GM18870 (cell line): ENCODE measurements around the gene ENOX1.
"Not testable (repeated sequence)": the region's sequence is repeated elsewhere in the genome, so short reads cannot be mapped to it uniquely, and the experiment has no call there.

Experiments
- ATAC-seq: cut with Tn5 transposase; IDR thresholded peaks from one replicate; pipeline ENCODE4 v1.9.1; 2021; ENCODE audit warnings: moderate library complexity; ENCODE audit not compliant: unreplicated experiment

ENOX1 gene

DNA sequence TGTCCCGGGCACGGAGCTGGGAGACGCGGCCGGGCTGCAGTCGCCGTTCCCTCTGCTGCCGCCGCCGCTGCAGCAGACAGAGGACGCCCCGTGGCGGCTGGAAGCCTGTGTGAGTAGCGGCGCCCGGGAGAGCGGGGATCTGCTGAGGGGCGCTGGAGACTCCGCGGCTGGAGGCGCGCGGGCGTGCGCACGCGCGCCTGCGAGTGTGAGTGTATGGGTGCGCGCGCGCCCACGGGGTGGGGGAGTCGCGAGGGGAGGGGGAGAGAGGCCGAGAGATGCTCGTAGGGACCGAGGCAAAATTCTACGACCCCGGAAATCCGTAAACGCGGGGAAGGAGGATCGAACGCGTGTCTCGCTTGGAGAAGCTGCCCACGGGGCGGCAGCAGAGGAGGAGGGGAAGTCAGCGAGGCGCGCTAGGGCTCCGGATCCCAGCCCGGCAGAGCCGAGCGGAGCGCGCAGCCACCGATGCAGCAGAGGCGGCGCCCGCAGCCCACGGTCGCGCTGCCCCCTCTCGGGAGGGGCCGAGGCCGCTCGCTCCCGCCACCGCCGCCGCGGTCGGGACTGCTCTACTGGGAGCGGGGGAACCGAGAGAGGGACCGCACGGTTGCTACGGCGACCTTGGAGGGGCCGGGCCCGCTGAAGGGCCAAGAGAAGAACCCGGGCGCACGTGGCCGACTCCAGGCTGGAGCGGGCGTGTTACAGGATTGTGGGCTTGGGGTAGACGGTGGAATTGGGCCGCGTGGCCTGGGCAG, at the start of gene ENOX1:
Gene ENOX1, minus strand, starts transcription at position 207 of the 752 bp plus-strand sequence.
- ATAC-seq, result no peak

DNA sequence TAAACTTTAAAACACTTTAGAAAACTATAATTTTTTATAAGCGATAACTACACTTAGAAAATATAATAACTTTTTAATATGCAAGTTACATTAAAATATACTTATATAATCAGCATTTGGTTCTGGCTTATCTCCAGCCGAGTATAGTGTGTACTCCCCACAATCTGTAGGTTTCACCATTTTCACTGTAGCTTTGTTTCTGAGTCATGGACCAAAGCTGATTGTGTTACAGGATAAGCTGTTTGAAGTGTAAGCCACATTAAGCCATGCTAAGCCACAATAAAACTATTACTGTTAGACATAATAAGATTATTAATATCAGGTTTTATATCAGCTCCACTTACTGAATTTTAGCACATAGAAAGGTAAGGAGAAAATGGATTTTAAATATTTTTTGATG, 48.9 kb upstream of the ENOX1 start:
- no peak for ATAC-seq

DNA sequence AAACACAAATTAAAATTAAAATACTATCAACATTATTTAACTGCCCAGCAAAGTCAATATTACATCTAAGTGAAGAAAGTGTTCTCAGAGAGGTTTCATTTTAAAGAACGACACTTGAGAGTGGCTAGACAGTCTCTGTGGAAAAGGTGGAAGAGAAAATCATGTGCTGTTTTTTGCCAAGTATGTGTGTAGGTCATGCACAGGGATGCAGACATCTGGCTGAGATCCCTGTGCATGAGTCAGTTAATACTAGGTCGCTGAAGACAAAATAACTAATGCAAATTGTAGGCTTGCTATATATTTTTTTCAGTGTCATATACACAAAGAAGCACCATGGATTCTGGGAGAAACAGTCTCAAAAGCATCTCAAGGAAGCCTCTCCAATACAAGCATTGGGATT, 44.3 kb upstream of the ENOX1 start:
- ATAC-seq, result no peak

DNA sequence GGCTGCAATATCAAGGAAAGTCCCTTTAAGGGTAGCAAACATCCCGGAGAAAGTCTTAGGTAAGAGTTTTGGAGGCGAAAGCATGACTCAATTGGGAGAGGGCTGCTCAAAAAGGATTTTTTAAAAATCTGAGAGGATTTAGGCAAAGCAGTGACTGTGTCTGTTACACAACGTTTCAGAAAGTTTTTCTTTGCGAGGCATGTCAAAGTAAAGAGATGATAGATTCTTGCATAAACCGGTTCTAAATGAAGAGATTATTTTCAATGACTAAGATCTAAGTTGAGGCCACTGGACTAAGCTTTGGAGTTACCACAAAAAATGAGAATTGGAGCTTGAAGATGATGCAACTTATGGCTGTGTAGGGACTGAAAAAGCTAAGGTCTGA, 43.7 kb upstream of the ENOX1 start:
- ATAC-seq, result no peak

DNA sequence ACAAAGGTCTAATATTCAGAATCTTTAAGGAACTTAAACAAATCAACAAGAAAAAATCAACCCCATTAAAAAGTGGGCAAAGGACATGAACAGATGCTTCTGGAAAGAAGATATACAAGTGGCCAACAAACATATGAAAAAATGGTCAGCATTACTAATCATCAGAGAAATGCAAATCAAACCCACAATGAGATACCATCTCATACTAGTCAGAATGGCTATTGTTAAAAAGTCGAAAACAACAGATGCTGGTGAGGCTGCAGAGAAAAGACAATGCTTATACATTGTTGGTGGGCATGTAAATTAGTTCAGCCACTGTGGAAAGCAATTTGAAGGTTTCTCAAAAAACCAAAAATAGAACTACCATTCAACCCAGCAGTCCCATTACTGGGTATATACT, 37.9 kb upstream of the ENOX1 start:
- not testable (repeated sequence) for ATAC-seq

DNA sequence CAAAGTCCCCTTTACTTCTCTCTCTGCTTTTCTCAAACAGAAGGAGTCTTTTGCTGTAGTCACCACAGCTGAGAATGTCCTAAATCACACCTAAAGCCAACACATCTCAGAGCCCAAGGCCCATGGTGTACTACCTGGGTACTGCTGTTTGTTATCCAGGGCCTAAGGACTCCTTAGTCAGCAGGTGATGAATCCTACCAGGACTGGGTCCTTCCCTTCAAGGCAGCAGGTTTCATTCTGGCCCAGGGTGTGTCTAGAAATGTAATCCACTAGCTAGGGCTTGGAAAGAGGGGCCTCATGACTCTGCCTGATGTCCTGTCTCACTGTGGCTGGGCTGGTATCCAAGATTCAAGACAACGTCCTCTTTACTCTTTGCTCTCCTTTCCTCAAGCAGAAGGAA, 36.2 kb upstream of the ENOX1 start:
- no peak for ATAC-seq

DNA sequence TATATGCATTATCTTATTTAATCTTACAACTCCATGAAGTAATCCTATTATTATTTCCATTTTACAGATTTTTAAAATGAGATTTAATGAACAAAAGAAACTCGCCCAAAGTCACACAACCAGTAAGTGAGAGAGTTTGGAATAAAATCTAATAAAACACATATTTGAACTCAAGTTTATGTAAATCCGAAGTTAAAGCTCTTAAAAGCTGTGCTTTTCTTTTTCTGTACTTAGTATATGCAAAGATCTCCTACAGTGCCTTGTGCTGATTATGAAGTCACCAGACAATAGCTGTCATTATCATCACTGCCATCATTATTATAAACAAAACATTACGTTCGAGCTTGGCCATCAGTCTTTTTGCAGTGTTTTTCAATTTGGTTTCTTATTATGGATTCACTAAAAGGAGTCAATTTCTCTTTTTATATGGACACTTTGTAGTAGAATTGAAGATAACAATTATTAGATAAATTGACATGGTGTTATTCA, 29.7 kb upstream of the ENOX1 start:
- ATAC-seq, result no peak

DNA sequence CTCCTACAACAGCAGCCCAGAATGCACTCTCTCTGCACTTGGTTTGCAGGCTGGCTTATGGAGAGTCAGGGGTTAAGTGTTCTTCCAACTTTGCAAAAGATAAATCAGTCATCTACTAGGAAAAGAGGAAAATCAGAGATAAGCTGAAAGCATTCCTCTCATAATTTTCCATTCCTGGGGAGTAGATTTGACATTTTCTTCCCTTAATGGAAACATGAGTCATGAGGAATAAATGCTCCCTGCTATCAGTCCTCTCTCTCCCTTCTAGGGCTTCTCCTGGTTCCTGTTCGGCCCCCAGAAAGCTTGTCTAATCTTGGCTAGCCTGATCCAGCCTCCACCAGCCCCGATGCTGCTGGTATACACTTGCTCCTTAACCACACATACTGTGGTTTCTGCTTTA, 28.4 kb upstream of the ENOX1 start:
- ATAC-seq, result no peak

DNA sequence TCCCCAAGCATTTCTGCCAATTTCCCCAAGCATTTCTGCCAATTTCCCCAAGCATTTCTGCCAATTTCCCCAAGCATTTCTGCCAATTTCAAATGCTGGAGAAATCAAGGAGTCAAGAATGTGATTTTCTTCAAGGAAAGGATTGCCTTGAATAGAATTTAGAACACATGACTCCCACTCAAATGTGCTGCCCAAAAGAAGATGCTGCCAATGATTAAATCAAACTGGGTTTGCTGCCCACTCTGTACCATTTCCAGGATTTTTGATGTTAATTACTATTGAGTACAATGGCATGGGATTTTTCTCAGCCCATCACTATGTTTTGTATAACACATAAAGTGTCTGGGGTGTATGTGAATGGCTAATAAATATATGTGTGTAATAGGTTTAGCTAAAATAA, 21.9 kb upstream of the ENOX1 start:
- ATAC-seq, result no peak

DNA sequence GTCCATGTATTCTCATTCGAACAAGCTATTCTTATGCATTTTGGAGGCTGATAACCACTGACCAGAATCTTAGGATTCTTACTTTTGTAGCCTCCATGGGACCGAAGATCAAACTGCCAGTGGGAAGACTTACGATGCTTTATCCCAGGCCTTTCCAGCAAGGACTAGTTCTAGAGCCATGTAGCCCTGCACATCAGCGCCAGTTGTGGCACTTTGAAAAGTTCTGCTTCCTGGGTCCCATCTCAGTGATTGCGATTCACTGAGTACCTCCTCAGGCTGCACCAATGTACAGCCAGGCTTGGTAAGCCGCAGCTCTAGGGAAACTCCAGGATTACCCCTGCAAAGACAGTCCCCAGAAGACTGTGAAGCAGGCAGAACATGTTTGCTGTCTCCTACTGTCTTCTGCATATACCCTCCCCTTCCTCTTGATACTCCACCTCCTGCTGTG, 18.9 kb upstream of the ENOX1 start:
- ATAC-seq, result no peak

DNA sequence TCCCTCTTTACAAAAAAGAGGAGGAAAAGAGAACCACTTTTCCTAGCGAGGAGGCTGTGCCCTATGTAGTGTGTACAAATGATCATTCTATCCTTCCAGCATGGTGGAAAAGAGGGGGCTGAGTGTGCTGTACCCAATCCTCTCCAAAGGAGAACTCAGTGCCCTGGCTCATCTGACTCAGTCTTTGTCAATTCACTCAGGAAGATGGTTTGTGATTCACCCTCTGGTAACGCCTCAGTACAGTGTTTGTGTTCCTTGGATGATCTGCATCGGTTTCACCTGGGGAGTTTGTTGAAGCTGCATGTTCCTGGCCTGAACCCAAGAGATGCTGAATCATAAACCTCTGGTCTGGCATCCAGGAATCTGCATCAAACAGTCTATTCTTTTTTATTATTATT, 18.3 kb upstream of the ENOX1 start:
- no peak for ATAC-seq

DNA sequence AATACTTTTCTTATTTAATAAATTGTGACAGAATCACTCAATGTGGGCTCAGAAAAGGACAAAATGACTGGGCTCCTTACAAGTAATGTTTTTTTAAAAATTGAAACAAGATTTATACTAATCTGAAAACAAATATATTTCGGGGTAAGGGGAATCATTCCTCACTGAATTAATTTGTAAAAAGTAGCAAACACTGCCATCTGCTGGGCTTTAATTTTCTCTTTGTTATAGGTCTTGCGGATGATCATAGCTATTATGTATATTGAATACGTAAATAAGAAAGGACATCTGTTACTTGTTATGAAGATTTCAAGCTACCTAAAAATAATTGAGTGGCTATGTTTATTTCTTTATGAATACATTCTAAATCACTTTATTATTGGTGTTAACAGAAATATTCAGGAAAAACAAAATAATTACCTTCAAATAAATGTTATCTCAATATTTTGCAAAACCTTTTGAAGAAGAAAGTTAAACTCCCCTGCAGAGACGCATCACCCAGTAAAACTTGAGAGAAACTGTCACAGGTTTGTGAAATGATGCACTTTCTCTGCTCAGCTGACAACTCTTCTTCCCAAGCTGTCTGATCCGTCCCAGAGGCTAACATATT, 17.8 kb upstream of the ENOX1 start:
- no peak for ATAC-seq

DNA sequence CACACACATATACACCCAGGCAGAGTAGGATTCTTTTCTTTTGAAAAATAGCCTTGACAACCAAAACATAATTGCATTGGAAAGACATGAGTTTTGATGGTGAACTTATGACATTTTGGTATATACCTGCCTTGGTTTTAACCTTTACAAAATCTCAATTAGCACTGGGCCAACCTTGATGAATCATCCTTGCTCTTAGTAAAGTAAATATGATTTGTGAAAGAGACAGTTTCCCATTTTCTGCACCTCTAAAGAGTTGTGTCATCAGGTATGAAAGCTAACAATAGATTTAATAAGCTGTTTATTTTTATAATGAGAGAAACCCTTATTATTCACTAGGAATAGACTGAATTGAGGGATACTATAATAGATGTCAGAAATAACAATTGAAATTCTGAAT, 15.7 kb upstream of the ENOX1 start:
- no peak for ATAC-seq

DNA sequence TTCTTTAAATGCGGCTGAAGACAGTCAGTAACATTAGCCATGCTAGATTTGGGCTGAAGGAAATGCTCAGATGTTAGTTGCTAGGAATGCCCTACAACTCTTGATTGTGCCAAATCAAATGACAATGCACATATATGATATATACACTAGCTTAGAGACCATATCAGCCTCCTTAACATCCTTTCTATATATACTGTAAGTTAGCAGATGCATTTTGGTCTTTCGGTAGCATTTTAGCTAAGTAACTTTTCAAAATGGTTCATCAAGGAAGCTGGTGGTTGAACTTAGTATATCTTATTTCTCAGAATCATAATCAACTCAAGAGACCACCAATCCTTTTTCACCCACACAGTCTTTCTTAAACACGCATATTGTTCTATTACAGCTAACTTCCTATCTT, 14.1 kb upstream of the ENOX1 start:
- no peak for ATAC-seq

DNA sequence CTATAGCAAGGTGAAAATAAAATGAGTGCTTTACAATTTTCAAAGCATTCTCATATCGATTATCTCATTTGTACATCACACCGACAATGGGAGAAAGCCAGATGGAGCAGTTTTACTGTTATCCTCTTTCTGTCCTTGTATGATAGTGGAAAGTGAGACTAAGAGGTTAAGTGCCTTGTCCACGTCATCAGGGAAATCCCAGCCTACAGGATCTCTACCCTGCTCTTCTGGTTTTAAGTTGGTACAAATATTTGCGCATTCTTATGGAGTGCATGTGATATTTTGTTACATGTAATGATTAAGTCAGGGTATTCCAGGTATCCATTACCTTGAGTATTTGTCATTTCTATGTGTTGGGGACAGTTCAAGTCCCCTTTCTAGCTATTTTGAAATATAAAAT, 12.4 kb upstream of the ENOX1 start:
- ATAC-seq, result no peak

DNA sequence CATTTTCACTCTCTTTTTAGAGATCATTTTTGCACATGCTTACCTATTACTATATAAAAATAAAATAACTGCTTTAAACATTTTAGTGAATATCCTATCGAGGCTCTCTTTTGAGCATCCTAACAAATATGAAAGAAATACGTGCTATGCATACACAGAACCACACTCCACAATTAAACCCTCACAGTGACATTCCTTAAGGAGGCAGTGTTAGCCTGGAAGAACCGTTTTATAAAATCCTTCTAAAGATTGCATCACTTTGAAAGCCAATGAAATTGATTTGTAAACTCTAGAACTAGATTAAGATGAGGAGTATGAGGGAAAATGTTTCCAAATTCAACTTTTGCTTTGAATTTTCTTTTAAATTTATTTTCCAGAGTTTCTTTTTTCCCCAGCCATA, 11.1 kb upstream of the ENOX1 start:
- no peak for ATAC-seq

DNA sequence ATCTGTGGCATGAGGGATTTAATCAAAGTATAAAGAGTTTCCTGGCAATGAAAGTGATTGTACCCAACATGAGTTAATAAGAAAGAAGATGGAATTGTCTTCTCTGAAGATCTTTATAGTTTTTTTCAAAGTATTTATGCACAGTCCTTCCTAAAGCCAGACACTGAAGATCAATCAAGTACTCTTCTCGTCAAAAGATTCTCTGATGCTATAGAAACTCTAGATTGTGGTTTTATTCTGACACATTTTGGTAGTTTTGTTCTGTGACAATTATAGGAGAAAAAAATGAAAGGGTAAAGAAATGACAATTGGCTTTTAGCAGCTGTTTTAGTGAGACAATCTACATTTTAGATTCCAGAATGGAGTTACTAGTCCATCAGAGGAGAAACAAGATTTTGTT, 10.4 kb upstream of the ENOX1 start:
- ATAC-seq, result no peak

DNA sequence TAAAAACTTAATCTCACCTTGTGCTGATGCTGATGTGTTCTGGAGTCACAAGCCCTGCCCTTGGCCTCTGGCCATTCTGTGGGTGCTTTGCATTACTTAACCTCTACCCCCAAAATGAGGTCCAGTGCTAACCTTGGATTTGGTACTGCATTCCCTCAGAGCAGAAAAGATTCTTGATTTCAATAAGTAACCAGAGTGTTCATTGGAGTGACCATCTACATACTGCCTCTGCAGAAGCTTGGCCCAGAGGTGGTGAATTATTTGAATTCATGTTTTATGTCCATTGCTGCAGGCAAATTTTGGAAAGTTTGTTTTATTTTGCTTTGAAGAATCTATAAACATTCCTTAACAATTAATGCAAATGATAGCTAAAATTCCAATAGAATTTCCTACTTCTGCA, 7.6 kb upstream of the ENOX1 start:
- ATAC-seq, result no peak

DNA sequence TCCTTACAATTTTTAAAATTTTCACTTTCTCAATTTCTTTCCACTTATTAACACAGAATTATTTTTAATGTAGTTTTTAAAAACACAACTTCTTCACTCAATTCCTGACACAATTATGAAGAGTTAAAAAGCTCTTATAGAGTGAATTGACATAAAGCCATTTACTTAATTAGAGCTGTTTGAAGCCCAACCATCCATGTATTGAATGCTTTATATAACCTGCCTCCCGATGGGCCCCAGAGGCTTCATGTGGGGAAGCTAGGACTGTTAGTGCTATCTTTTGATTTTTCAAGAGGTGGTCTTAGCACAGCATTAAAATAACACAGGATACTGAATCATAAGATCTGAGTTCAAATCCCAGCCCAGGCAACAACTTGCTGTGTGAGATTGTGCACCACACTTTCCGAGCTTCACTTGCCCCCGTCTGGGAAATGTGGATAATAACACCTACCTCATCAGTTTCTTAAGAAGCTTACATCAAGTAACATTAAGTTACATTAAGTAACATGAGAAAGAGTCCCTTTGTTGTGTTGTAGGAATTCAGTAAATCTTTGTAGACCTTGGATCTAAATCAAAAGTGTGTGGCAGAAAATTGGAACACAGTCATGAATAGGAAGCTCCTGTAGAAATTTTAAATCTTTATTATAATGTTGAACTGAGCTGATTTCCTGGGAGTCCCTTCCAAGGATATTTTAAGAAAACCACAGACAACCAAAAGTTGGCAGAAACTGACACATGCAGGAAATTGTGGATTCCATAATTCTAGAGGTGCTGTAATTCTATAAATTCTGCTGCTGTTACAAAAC, 5.5 kb upstream of the ENOX1 start:
- no peak for ATAC-seq

DNA sequence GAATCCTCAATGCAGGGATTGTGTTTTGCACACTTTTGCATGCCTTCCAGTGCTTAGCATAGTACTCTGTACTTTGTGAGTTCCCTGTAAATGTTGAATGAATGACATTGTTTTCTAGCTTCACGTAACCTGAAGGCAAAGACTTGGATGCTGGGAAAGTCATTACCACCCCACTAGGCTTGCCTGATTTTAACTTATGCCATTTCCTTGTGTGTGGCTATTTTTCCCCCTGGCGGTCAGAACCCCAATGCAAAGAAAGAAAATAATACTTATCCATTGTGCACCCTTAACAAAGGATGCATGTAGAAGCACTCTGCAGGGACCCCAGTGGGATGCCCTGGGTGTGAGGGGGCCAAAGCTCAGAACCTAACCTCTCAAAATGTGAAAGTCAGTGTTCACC, 1.2 kb upstream of the ENOX1 start:
- ATAC-seq, result no peak

DNA sequence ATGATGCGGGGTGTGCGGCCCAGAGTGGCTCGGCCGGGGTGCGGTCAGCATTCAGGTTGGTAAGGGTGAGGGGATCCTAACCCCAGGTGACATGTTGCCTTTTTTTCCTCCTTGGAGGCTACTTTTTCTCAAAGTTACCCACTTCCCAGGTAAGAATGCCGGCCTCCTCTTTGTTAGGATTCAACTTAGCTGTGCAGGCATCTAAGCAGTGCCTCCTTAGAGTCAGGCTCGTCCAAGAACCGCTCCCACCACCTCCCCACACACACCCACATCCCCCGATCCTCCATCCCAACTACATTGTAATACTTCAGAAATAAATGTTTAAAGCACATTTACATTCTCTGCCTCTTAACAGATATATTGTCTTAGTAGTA, 733 bp upstream of the ENOX1 start:
- ATAC-seq, result no peak

DNA sequence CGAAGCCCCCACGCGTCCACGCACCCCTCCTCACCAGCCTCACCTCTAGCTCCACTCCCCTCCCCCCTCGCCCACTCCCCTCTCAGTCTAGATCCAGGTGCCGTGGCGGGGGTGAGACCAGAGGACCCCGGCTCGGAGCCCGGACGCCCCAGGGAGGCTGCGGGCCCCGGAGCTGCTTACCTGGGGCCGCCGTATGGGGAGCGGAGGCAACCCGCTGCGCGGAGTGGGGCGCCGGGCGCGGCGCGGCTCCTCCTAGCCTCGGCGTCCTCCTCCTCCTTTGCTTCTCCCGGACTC, 353 bp downstream of the ENOX1 start:
- ATAC-seq, result no peak
